ENCODE measurements around the gene OOSP1. TPM values are rescaled to one million over a fixed set of nuclear protein-coding genes. Genes with fewer than 3 reads are reported as not detected.

OOSP1 gene
- total and polyA plus RNA-seq, 2 experiments from 2014 or later: not detected

GRCh38 chr11:59966201-59966600 lies 28.0 kb downstream of the OOSP1 start (continued):
- TF ChIP-seq ZNF462 (CRISPR knock-in tag; IDR thresholded peaks at IDR 0.05) (no peak), ZNF331 (CRISPR knock-in tag; IDR thresholded peaks at IDR 0.05; ENCODE audit: low read depth) (no peak), EZH2 (IDR thresholded peaks at IDR 0.05; ENCODE audit: low read depth, unreplicated experiment) (no peak), CTCF (conservative IDR thresholded peaks at IDR 0.05; ENCODE audit: low read depth in 2 of 2) (no peak), POLR2AphosphoS5 (IDR thresholded peaks at IDR 0.05; ENCODE audit: low read depth) (no peak)

- Histone ChIP-seq H3K79me2 (replicated peaks; ENCODE audit: insufficient read depth) (no peaks in the 10 kb centered on the region), H4K20me1 (replicated peaks; ENCODE audit: insufficient read depth) (no peaks in the 10 kb centered on the region), H3F3A (replicated peaks; ENCODE audit: low read depth) (no peaks in the 10 kb centered on the region), H3K36me3 (ENCODE audit: insufficient read depth) (no peaks in the 10 kb centered on the region), H2AFZ (no peak overlapping the region), H3K4me2 (no peak overlapping the region), H3K27ac (ENCODE audit: low read depth) (no peak overlapping the region), H3K9me2 (ENCODE audit: insufficient read depth) (no peaks in the 10 kb centered on the region), H3K27me3 (ENCODE audit: insufficient read depth) (no peaks in the 10 kb centered on the region), H3K4me1 (ENCODE audit: insufficient read depth) (peaks cover 9% of the 10 kb centered on the region), H3K4me3 (no peak overlapping the region)
- H3K4me3 Mint-ChIP-seq: no peak overlapping the region
- peaks cover 22% of the 10 kb centered on the region; the same call in 2 of the 3 replicates for H3K4me1 Mint-ChIP-seq
- no peaks in the 10 kb centered on the region for H3K36me3 Mint-ChIP-seq (ENCODE audit: low read depth)
- H3K27ac Mint-ChIP-seq: no peak overlapping the region
- no peak for ATAC-seq
- no peaks in the 10 kb centered on the region for H3K27me3 Mint-ChIP-seq (ENCODE audit: insufficient read depth, low read depth, poor library complexity)
- H3K9me3 Mint-ChIP-seq: no peaks in the 10 kb centered on the region
- DNase-seq (ENCODE audit: low spot score): no peak
- TF ChIP-seq CTCF (conservative IDR thresholded peaks at IDR 0.05; ENCODE audit: low read depth in 2 of 2): no peak
- no peak for TF ChIP-seq EZH2phosphoT487 (IDR thresholded peaks at IDR 0.05; ENCODE audit: unreplicated experiment)
- no peak for TF ChIP-seq CREB1 (CRISPR knock-in tag; IDR thresholded peaks at IDR 0.05; ENCODE audit: low read depth)
- TF ChIP-seq POLR2AphosphoS5 (IDR thresholded peaks at IDR 0.05; ENCODE audit: low read depth): no peak
- no peak for TF ChIP-seq ZNF114 (CRISPR knock-in tag; IDR thresholded peaks at IDR 0.05)
- TF ChIP-seq EZH2 (IDR thresholded peaks at IDR 0.05; ENCODE audit: low read depth, unreplicated experiment): no peak
- TF ChIP-seq JUNB (IDR thresholded peaks at IDR 0.05; ENCODE audit: unreplicated experiment): no peak
- no peak for TF ChIP-seq REST (IDR thresholded peaks at IDR 0.05; ENCODE audit: unreplicated experiment)
Measured at GRCh38 chr11:59967677-59968394, 29.6 kb downstream of the OOSP1 start.
